ENCODE data around the gene RNFT2. TPM values are rescaled to one million over a fixed set of nuclear protein-coding genes. Genes with fewer than 3 reads are reported as not detected.

RNFT2 gene
- total RNA-seq, 1 experiment from 2014 or later: 27.7 TPM

DNA sequence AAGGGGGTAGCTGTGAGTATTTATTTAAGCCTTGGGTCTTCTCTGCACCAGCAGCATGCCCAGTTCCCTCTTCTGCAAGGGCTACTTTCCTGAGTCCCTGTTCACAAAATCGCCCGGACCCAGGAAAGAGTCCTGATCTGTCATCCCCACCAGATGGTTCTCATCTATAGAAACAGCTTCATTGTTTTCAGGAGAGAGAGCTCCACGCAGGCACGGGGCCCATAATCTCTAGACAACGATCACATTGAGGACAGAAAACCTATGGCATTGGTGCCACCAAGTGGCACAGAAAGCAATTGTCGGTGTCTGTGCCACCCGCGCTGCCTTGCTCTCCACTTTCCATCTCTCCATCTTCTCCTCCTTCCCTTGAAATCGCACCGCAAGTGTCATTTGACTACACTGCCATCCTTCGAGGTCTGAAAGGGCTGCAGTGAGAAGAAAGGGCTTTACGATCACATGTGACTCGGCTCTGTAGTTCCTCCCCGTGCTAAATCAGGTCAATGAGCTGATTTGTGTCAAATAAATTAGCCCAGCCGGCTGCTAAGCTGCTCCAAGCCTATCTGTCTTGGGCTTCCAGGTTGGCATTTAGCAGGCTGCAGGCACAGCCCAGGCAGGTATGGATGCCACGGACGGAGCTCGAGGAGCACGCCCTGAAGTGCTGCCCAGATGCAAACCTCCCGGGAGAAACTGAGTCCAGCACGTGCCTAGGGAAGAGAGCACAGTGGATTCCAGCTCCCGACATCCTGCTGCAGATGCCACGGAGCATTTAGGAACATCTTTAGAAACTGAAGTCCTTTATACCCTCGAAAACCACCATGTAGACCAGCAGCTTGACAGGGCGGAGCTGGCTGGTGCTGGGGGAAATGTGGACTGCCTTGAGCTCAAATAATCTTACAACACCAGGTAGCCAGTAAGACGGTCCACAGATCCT is 29.0 kb upstream of the RNFT2 start:
- H3K27ac Mint-ChIP-seq: no peak overlapping the region
- H3K36me3 Mint-ChIP-seq: peaks cover 5% of the 10 kb centered on the region
- no peak for DNase-seq (ENCODE audit: low spot score)
- ATAC-seq: peak; percentile 73
- H3K4me3 Mint-ChIP-seq: no peak overlapping the region
- peaks cover 7% of the 10 kb centered on the region for H3K27me3 Mint-ChIP-seq (ENCODE audit: low read depth)
- CTCF ChIA-PET: interaction anchor here (0.6 to 1.7 kb wide), 24 partner anchors 9 to 1134 kb away, joined by 3 to 12 read pairs (median 4); no protein-coding TSS in a partner anchor
- H3K4me1 Mint-ChIP-seq: peaks cover 8% of the 10 kb centered on the region; the same call in 1 of the 2 replicates
- TF ChIP-seq E2F5 (CRISPR knock-in tag; IDR thresholded peaks at IDR 0.05): no peak
- TF ChIP-seq NFYB (CRISPR knock-in tag; conservative IDR thresholded peaks at IDR 0.05; ENCODE audit: low read depth): no peak
- TF ChIP-seq SMAD4 (CRISPR knock-in tag; IDR thresholded peaks at IDR 0.05): no peak
- no peak for TF ChIP-seq ATF1 (CRISPR knock-in tag; IDR thresholded peaks at IDR 0.05)
- TF ChIP-seq, protein P1, sequence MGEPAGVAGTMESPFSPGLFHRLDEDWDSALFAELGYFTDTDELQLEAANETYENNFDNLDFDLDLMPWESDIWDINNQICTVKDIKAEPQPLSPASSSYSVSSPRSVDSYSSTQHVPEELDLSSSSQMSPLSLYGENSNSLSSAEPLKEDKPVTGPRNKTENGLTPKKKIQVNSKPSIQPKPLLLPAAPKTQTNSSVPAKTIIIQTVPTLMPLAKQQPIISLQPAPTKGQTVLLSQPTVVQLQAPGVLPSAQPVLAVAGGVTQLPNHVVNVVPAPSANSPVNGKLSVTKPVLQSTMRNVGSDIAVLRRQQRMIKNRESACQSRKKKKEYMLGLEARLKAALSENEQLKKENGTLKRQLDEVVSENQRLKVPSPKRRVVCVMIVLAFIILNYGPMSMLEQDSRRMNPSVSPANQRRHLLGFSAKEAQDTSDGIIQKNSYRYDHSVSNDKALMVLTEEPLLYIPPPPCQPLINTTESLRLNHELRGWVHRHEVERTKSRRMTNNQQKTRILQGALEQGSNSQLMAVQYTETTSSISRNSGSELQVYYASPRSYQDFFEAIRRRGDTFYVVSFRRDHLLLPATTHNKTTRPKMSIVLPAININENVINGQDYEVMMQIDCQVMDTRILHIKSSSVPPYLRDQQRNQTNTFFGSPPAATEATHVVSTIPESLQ (CRISPR knock-in tag; IDR thresholded peaks at IDR 0.05): no peak
- TF ChIP-seq CREB1 (CRISPR knock-in tag; IDR thresholded peaks at IDR 0.05): no peak
- TF ChIP-seq NR2C2 (CRISPR knock-in tag; IDR thresholded peaks at IDR 0.05): no peak
- POLR2A ChIA-PET: interaction anchor here (1.3 kb wide), 1 partner anchor 173 kb away, joined by 3 read pairs; no protein-coding TSS in a partner anchor
- H3K9me3 Mint-ChIP-seq: no peaks in the 10 kb centered on the region

- POLR2A ChIA-PET: interaction anchor here (1.3 kb wide), 1 partner anchor 173 kb away, joined by 3 read pairs; no protein-coding TSS in a partner anchor
- ATAC-seq (no peak), DNase-seq (ENCODE audit: low spot score) (no peak)
- CTCF ChIA-PET: interaction anchor here (0.6 to 1.7 kb wide), 16 partner anchors 9 to 762 kb away, joined by 3 to 12 read pairs (median 6); no protein-coding TSS in a partner anchor
- H3K4me3 Mint-ChIP-seq: no peak overlapping the region
- H3K4me1 Mint-ChIP-seq: peaks cover 8% of the 10 kb centered on the region; the same call in 1 of the 2 replicates
- no peaks in the 10 kb centered on the region for H3K9me3 Mint-ChIP-seq
- peaks cover 7% of the 10 kb centered on the region for H3K27me3 Mint-ChIP-seq (ENCODE audit: low read depth)
- H3K27ac Mint-ChIP-seq: no peak overlapping the region
- H3K36me3 Mint-ChIP-seq: peaks cover 5% of the 10 kb centered on the region
- TF ChIP-seq NFATC4 (CRISPR knock-in tag; IDR thresholded peaks at IDR 0.05) (no peak), SOX15 (CRISPR knock-in tag; IDR thresholded peaks at IDR 0.05) (no peak), ZNF396 (CRISPR knock-in tag; IDR thresholded peaks at IDR 0.05; ENCODE audit: borderline replicate concordance) (no peak), TEAD1 (CRISPR knock-in tag; IDR thresholded peaks at IDR 0.05) (no peak), PRRX2 (CRISPR knock-in tag; IDR thresholded peaks at IDR 0.05) (no peak), ZNF512 (CRISPR knock-in tag; IDR thresholded peaks at IDR 0.05; ENCODE audit: borderline replicate concordance) (no peak), AFF4 (CRISPR knock-in tag; IDR thresholded peaks at IDR 0.05; ENCODE audit: borderline replicate concordance) (no peak), ATF2 (CRISPR knock-in tag; IDR thresholded peaks at IDR 0.05; ENCODE audit: borderline replicate concordance, low read depth) (no peak), GTF2I (CRISPR knock-in tag; conservative IDR thresholded peaks at IDR 0.05) (no peak), ETV6 (CRISPR knock-in tag; IDR thresholded peaks at IDR 0.05) (no peak), ATF1 (CRISPR knock-in tag; IDR thresholded peaks at IDR 0.05) (no peak), ZNF423 (CRISPR knock-in tag; IDR thresholded peaks at IDR 0.05) (no peak), SMAD3 (CRISPR knock-in tag; IDR thresholded peaks at IDR 0.05; ENCODE audit: borderline replicate concordance) (no peak)
- TF ChIP-seq, protein P2, sequence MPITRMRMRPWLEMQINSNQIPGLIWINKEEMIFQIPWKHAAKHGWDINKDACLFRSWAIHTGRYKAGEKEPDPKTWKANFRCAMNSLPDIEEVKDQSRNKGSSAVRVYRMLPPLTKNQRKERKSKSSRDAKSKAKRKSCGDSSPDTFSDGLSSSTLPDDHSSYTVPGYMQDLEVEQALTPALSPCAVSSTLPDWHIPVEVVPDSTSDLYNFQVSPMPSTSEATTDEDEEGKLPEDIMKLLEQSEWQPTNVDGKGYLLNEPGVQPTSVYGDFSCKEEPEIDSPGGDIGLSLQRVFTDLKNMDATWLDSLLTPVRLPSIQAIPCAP (CRISPR knock-in tag; IDR thresholded peaks at IDR 0.05): no peak
- TF ChIP-seq, protein P3, sequence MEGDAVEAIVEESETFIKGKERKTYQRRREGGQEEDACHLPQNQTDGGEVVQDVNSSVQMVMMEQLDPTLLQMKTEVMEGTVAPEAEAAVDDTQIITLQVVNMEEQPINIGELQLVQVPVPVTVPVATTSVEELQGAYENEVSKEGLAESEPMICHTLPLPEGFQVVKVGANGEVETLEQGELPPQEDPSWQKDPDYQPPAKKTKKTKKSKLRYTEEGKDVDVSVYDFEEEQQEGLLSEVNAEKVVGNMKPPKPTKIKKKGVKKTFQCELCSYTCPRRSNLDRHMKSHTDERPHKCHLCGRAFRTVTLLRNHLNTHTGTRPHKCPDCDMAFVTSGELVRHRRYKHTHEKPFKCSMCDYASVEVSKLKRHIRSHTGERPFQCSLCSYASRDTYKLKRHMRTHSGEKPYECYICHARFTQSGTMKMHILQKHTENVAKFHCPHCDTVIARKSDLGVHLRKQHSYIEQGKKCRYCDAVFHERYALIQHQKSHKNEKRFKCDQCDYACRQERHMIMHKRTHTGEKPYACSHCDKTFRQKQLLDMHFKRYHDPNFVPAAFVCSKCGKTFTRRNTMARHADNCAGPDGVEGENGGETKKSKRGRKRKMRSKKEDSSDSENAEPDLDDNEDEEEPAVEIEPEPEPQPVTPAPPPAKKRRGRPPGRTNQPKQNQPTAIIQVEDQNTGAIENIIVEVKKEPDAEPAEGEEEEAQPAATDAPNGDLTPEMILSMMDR (IDR thresholded peaks at IDR 0.05): no peak
Measured at GRCh38 chr12:116709768-116710167, 28.3 kb upstream of the RNFT2 start.
